ENCODE measurements around the gene RCN1. TPM values are rescaled to one million over a fixed set of nuclear protein-coding genes. Genes with fewer than 3 reads are reported as not detected.

RCN1 gene
- total RNA-seq, 4 donors from 2014 or later, result 52.0 to 101 (median 75.7) TPM

DNA sequence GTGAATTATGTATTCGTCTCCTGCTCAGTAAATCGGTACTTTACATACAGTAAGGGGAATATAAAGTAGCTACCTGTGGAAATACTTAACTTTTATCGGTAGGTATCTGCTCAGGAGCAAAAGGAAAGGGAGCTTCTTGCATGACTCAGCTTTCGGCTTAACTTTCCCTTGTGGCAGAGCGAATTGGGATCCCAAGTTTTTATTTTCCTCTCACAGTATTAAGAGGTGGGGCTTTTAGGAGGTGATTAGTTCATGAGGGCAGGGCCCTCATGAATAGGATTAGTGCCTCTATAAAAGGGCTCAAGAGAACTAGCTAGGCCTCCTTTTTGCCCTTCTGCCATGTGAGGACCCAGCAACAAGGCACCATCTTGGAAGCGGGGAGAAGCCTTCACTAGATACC, 18.7 kb downstream of the RCN1 start:
- no peak for DNase-seq
- Histone ChIP-seq H3K4me1 (no peaks in the 10 kb centered on the region), H3K4me3 (replicated peaks in 1 of 3) (no peak overlapping the region), H3K27me3 (no peaks in the 10 kb centered on the region), H3K9me3 (no peaks in the 10 kb centered on the region), H3K36me3 (no peaks in the 10 kb centered on the region), H3K27ac (no peak overlapping the region)
- intact Hi-C loops (cut with DNase I), result no loop called here
- no peak for TF ChIP-seq POLR2A (IDR thresholded peaks at IDR 0.05)
- TF ChIP-seq, protein P1, sequence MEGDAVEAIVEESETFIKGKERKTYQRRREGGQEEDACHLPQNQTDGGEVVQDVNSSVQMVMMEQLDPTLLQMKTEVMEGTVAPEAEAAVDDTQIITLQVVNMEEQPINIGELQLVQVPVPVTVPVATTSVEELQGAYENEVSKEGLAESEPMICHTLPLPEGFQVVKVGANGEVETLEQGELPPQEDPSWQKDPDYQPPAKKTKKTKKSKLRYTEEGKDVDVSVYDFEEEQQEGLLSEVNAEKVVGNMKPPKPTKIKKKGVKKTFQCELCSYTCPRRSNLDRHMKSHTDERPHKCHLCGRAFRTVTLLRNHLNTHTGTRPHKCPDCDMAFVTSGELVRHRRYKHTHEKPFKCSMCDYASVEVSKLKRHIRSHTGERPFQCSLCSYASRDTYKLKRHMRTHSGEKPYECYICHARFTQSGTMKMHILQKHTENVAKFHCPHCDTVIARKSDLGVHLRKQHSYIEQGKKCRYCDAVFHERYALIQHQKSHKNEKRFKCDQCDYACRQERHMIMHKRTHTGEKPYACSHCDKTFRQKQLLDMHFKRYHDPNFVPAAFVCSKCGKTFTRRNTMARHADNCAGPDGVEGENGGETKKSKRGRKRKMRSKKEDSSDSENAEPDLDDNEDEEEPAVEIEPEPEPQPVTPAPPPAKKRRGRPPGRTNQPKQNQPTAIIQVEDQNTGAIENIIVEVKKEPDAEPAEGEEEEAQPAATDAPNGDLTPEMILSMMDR (IDR thresholded peaks at IDR 0.05), result no peak
- 94 to 95% methylated on average over 6 of the region's 6 CpGs for WGBS, 2 donors

DNA sequence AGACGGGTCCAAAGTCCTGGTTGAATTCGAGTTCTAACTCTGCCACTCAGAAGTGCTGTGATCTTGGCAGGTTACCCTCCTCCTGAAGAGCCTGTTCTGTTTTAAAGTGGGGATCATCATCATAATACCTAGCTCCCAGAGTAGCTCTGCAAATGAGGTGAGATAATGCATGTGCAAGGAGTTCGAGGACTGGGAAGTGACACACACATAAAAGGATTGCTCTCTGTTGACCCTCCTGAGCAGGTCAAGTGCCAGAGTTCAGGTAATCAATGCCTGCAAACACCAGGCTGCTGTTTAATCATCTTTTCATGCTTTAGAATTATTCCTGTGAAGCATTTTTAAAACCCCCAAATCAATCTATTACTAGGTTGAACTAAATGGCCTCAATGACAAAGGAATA, 19.9 kb downstream of the RCN1 start:
- H3K36me3 ChIP-seq, result no peaks in the 10 kb centered on the region
- no peak overlapping the region for H3K4me3 ChIP-seq (replicated peaks in 1 of 3)
- DNase-seq, result no peak
- H3K27me3 ChIP-seq, result no peaks in the 10 kb centered on the region
- TF ChIP-seq, protein P1 (IDR thresholded peaks at IDR 0.05), result no peak
- no peak for TF ChIP-seq POLR2A (IDR thresholded peaks at IDR 0.05)
- H3K4me1 ChIP-seq, result no peaks in the 10 kb centered on the region
- intact Hi-C loops (cut with DNase I), result no loop called here
- no peak overlapping the region for H3K27ac ChIP-seq
- H3K9me3 ChIP-seq, result no peaks in the 10 kb centered on the region
- 75 to 81% methylated on average over 3 of the region's 3 CpGs for WGBS, 2 donors

DNA sequence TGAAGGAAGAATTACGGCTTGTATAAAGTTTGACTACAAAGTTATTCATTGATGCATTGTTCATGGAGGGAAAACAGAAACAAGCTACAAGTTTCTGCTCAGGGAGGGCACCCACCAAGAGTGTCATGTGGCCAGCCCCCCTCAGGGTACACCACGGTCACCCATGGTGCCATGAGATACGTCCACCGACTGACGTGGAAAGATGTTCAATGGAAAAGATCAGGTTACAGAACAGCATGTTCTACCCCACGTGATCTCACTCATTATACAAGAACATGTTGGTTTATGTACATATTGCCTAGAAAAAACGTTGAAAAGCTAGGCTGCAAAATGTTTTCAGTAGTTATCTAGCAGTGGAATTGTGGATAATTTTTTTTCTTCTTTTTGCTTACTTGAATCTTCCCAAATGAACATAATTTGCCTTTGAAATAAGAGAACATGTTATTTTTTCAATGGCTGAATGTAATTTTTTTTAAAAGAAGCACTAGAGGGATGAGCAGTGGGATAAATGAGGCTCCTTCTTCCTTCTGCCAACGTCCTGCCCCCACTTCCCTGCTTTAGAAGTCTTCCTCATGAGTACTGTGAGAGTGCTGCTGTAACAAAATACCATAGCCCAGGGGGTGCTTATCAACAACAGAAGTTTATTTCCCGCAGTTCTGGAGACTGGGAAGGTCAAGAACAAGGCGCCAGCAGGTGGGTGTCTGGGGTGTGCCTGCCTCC, 22.5 kb downstream of the RCN1 start:
- intact Hi-C loops (cut with DNase I), result no loop called here
- no peak overlapping the region for H3K27ac ChIP-seq
- WGBS, 2 donors, result 50% methylated on average over 10 of the region's 10 CpGs
- H3K4me1 ChIP-seq, result no peaks in the 10 kb centered on the region
- H3K4me3 ChIP-seq (replicated peaks in 1 of 3), result no peak overlapping the region
- TF ChIP-seq, protein P1 (IDR thresholded peaks at IDR 0.05), result no peak
- TF ChIP-seq POLR2A (IDR thresholded peaks at IDR 0.05), result no peak
- no peaks in the 10 kb centered on the region for H3K9me3 ChIP-seq
- no peaks in the 10 kb centered on the region for H3K36me3 ChIP-seq
- no peaks in the 10 kb centered on the region for H3K27me3 ChIP-seq
- no peak for DNase-seq

DNA sequence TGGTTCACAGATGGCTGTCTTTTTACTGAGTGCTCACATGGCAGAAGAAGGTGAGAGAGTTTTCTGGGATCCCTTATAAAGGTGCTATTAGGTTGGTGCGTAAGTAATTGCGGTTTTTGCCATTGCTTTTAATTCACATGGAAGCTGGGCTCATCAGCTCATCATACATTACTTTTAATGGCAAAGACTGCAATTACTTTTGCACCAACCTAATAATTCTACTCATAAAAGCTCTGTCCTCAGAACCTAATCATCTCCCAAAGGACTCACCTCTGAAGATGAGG, 23.0 kb downstream of the RCN1 start:
- no peaks in the 10 kb centered on the region for H3K4me1 ChIP-seq
- no peak overlapping the region for H3K4me3 ChIP-seq (replicated peaks in 1 of 3)
- no peak overlapping the region for H3K27ac ChIP-seq
- no peaks in the 10 kb centered on the region for H3K9me3 ChIP-seq
- TF ChIP-seq, protein P1 (IDR thresholded peaks at IDR 0.05), result no peak
- no peak for TF ChIP-seq POLR2A (IDR thresholded peaks at IDR 0.05)
- H3K27me3 ChIP-seq, result no peaks in the 10 kb centered on the region
- H3K36me3 ChIP-seq, result no peaks in the 10 kb centered on the region
- DNase-seq, result no peak
- 93 to 96% methylated on average over 2 of the region's 2 CpGs for WGBS, 2 donors
- intact Hi-C loops (cut with DNase I), result no loop called here

DNA sequence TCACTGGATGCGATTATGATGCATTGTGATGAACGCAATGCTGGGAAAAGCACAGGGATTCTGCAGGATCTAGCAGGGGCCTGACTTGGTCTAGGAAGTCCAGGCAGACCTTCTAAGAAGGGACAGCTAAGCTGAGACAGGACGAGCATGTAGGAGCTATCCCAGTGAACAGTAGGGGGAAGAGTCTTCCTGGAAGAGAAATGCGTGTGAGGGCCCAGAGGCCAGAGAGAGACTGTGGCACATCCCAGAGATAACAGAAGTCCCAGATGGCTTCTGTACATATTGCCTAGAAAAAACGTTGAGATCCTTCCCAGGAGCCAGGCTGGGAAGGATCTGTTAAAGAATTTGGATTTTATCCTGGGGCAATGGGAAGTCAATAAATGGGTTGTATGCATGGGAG, 24.6 kb downstream of the RCN1 start:
- Histone ChIP-seq H3K4me1 (no peaks in the 10 kb centered on the region), H3K27ac (no peak overlapping the region), H3K36me3 (no peaks in the 10 kb centered on the region), H3K9me3 (no peaks in the 10 kb centered on the region), H3K4me3 (replicated peaks in 1 of 3) (no peak overlapping the region), H3K27me3 (no peaks in the 10 kb centered on the region)
- DNase-seq, result no peak
- WGBS, 2 donors, result 75 to 80% methylated on average over 5 of the region's 5 CpGs
- TF ChIP-seq, protein P1 (IDR thresholded peaks at IDR 0.05), result no peak
- TF ChIP-seq POLR2A (IDR thresholded peaks at IDR 0.05), result no peak
- intact Hi-C loops (cut with DNase I), result no loop called here

All from thyroid gland (tissue), 4 donors.